ENCODE measurements around the gene ATP10B.

- TF ChIP-seq CTCF (IDR thresholded peaks at IDR 0.05), result no peak
- no peak for TF ChIP-seq POLR2A (IDR thresholded peaks at IDR 0.05)
Measured at GRCh38 chr5:160618286-160618685, 233.7 kb downstream of the ATP10B start.

Measured in tibial nerve (tissue), 3 donors.